DOHH2 (cell line): ENCODE results near the gene ITPK1.

ENCODE experiments used
- EZH2phosphoT487 ChIP-seq: fragments of 200-600 bp; sonication (generic); IDR thresholded peaks from 2 replicates; pipeline ENCODE4 v1.6.1; 2017; ENCODE audit warnings: borderline replicate concordance, mild to moderate bottlenecking, antibody characterized with exemption, low read length, moderate library complexity, mixed read lengths
- TF ChIP-seq, protein P1 (sequence below): fragments of 200-600 bp; sonication (generic); IDR thresholded peaks from one replicate; pipeline ENCODE4 v1.5.1; 2014; ENCODE audit warnings: antibody characterized with exemption, mild to moderate bottlenecking, low read depth, low read length; ENCODE audit not compliant: poor library complexity, severe bottlenecking

DNA sequence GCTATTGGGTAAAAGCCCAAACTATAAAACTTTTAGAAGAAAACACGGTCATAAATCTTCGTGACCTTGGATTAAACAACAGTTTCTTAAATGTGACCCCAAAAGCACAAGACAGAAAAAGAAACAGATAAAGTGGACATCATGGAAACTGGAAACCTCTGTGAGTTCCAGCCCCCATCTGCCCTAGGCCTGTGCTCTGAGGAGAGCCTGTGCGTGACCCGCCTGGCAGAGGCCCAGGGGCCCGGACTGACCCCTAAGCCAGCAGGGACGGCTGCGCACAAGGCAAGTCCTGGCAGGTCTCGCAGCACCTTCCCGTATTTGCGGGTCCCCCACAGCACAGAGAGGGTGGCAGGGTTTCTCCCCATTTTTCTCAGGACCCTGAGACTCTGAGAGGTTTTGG lies 116.8 kb downstream of the ITPK1 start:
- TF ChIP-seq, protein P1, sequence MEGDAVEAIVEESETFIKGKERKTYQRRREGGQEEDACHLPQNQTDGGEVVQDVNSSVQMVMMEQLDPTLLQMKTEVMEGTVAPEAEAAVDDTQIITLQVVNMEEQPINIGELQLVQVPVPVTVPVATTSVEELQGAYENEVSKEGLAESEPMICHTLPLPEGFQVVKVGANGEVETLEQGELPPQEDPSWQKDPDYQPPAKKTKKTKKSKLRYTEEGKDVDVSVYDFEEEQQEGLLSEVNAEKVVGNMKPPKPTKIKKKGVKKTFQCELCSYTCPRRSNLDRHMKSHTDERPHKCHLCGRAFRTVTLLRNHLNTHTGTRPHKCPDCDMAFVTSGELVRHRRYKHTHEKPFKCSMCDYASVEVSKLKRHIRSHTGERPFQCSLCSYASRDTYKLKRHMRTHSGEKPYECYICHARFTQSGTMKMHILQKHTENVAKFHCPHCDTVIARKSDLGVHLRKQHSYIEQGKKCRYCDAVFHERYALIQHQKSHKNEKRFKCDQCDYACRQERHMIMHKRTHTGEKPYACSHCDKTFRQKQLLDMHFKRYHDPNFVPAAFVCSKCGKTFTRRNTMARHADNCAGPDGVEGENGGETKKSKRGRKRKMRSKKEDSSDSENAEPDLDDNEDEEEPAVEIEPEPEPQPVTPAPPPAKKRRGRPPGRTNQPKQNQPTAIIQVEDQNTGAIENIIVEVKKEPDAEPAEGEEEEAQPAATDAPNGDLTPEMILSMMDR, result no peak
- TF ChIP-seq EZH2phosphoT487, result no peak
